HG02884 (cell line): ENCODE data around the gene FCN3.
"Not testable (repeated sequence)": the region's sequence is repeated elsewhere in the genome, so short reads cannot be mapped to it uniquely, and the experiment has no call there.

ENCODE experiments used
- ATAC-seq: cut with Tn5 transposase; IDR thresholded peaks from one replicate; pipeline ENCODE4 v1.9.1; 2021; ENCODE audit warnings: mild to moderate bottlenecking, moderate library complexity; ENCODE audit not compliant: unreplicated experiment

The FCN3 gene

DNA sequence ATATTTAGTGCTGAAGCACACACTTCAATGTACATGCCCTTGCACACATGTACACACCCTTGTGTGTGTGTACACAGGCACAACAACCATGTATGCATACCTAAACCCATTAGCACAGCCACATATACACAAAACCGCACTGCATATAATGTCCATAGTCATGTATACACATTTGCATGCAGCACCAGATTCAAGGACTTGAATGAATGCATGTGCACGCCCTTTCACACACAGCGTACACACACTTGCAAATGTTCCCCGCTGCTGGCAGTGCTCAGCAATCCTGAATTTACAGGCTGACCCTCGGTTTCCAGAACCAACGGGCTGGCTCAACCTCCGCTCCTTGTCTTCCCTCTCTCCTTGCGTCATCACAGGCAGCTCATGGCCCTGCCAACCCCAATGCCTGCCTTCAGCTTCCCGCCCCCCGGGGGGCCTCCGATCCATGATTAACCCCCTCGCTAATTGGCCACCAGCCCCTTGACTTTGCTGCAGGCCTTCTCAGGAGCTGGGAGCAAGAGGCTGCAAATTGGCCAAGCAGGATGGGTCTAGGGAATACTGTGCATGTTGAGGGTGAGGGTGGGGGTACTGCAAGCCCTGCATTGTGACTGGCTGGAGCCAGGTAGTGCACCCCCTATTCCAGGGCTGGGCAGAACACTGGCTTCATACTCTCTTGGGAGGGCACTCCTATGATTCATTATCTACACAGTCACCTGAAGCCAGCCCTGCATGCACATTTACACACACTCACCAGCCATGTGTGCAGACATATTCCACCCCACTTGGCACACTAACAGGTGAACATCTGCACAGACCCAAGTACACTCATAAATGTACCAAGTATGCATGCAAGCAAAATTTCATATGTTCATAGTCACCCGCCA, 25.7 kb upstream of the FCN3 start:
- no peak for ATAC-seq

DNA sequence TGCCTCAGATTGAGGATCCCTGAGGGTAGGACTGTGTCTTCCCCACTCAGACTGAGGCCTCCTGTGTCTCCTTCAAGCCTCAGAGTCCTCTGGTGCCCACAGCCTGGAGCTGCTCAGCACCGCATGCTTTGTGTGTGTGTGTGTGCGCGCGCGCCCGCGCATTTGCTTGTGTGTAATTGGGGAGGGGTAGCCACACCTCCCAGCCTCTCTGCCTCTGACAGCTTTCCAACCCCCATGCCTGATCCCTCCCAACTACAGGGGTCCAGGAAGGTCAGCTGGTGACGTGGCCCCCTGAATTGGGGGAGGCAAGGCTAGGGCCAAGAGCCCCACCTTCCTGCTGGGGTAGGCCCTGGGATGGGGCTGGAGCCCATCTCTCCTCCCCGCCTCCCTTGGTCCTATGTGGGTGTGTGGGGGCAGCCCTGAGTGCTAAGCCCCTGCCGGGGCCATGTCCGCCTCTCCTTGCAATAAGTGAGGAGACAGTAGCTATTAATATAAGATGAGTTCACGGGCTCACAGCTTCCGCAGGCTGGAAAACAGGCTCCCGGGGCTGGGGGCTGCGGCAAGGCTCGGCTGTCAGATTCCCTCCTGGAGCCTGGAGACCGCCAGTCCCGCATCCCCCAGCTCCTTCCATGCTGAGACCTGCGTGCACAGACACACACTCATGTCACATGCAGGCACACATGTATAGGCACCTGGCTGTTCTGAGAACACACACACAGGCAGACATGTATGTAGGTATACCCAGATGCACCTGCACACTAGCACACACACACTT, 24.8 kb upstream of the FCN3 start:
- no peak for ATAC-seq

DNA sequence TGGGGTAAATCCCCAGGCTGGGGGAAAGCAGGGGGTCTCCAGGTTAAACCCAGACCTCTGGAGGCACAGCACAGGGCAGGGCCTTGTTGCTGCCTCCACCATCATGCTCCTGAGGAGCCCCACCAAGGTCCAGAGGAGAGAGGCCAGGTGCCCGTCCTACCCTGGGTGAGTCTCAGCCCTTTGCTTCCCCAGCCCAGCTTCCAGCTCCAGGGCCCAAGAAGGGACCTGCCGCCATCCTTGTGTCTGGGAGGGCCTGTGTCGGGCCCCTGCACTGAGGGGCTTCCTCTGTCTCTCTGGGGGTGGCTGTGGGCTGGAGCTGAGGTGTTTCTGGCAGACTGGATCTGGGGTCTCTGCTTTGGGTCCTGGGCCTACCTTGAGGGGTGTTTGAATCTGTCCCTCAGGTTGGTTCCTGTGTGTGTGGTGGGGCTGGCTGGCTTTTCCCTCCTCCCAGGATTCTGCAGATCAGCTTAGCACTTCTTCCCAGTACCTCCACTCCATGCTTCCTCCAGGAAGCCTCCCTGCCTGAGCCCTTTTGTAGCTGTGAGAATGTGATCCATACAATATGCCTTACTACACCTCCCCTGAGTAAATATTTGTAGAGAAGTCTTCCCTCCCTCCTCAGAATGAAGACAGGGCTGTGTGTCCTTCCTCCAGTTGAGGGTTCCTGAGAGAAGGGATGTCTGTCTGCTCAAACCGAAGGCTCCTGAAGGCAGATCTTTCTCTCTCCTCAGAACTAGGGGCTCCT, 24.0 kb upstream of the FCN3 start:
- no peak for ATAC-seq

DNA sequence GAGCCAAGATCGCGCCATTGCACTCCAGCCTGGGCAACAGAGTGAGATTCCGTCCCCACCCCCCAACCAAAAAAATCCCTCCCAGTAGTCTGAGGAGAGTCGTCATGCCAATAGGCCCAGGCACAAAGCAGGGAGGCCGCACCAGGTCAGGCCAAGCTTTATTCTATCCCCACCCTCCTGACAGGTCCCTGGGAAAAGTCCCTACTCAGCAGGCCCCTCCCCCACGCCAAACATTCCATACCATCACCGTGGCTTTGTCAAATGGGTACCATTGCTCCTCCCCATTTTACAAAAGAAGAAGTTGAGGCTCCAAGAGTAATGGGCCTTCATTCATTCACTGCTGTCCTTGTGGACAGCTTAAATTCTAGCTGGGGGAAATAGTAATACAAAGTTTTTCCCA, 23.1 kb upstream of the FCN3 start:
- ATAC-seq, result no peak

DNA sequence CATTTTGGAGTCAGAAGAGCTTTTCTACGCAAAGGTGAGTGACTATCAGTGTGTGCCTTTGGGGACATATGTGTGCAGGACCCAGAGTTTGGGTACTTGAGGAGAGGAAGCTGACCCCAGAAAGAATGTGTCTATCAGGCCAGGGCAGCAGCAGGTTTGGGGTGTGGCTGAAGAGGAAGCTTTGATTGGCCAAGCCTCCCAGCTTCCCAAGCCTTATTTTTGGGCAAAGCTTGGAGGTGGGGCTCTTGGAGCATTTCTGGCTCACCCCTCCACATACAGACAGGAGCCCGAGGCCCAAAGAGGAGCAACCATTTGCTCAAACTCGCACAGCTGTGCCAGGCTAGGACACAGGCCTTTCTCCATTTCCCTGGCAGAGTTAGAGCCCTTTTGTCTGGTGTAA, 22.5 kb upstream of the FCN3 start:
- no peak for ATAC-seq

DNA sequence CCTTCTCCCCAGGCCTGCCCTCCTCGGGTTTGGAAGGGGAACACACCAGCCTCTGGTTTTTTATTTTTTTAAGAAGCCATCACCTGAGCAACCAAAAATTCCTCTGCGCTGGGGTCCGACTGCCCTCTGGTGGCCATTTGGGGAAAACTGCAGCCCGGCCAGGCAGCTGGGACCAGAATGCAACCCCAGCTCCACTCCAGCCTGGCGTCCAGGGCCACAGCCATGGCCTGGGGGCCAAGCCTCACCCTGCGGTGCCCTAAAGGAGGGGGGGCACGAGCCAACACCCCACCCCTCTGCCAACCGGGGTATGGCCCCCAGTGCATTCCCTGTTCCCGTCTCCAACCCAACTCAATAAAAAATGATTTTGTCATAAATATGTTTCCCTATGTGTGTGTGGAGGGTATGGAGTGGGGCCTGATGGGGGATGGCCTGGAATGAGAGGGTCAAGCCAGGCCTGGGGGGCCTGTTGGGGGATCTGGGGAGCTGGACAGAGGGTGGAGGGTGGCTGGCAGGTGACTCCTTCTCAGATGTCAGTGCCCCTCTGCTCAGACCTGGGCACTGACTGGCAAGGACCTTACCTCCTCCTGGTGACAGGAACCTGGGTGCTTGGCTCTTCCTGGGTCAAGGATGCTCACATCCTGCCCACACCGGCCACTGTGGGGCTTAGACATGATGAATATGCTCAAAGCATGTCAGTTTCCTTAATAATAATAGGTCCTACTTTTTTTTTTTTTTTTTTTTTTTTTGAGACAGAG, 21.0 kb upstream of the FCN3 start:
- ATAC-seq, result no peak

DNA sequence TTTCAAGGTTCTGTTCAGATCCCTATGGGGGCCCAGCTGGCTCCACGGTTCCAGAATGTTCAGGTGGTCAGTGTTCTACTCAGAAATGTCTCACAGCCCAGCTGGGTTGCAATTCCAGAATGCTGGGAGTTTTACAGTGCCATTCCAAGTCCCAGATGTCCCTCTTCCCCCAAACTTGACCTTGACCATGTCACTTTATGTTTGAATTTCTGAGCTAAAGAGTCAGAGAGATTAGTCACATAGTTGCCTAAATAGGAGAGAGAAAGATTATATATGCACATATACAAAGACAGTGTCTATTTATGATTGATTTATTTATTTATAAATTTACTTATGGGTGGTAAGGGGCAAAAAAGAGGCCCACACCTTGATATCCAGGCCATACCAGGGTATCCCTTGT, 20.3 kb upstream of the FCN3 start:
- no peak for ATAC-seq

DNA sequence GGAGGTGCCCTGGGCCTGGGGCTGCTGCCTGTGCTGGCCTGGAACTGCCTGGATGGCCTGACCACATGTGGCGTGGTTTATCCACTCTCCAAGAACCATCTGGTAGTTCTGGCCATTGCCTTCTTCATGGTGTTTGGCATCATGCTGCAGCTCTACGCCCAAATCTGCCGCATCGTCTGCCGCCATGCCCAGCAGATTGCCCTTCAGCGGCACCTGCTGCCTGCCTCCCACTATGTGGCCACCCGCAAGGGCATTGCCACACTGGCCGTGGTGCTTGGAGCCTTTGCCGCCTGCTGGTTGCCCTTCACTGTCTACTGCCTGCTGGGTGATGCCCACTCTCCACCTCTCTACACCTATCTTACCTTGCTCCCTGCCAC, 19.6 kb upstream of the FCN3 start:
- no peak for ATAC-seq

DNA sequence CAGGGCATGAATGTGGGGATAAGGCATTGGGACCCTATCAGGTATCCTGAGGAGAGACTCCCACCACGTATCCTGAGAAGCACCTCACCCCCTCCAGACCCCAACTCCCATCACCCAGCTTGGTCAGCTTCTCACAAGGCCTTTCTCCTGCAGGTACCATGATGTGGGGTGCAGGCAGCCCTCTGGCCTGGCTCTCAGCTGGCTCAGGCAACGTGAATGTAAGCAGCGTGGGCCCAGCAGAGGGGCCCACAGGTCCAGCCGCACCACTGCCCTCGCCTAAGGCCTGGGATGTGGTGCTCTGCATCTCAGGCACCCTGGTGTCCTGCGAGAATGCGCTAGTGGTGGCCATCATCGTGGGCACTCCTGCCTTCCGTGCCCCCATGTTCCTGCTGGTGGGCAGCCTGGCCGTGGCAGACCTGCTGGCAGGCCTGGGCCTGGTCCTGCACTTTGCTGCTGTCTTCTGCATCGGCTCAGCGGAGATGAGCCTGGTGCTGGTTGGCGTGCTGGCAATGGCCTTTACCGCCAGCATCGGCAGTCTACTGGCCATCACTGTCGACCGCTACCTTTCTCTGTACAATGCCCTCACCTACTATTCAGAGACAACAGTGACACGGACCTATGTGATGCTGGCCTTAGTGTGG, 19.1 kb upstream of the FCN3 start:
- ATAC-seq, result no peak

DNA sequence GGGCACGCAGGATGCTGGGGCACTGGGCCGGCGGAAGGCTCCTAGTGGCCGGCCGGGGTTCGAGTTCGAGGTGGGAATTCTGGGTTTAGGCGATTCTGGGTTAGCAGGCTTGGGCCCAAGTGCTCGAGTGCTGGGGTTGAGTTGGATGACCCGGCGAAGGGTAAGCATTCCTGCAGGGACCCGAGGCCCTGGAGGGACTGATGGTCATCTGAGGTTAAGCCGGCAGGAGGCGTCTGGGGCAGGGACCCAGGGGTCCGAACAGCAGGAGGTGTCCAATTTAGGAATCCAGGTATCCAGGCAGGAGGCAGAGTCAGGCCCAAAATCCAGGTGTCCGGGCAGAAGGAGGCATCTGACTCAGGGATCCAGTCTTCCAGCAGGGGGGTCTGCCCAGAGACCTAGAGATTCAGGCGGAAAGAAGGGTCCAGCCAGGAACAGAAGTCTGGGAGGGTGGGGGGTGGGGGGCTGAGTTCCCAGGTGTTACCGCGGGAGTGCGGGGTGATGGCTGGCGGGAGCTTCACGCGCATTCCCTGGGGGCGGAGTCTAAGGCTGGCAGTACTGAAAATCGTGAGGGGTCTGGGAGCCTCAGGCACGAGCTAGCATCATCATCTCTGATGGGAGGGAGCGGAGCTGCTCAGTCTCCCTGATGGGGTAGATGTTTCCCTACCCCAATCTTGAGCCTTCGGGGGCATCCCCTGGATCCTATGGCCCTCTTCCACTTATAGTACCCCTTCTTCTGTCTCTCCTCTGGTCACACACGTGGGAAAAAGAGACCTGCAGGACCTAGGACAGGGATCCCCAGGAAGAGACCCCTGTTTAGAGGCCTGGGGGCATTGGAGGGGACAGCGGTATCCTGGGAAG, 18.4 kb upstream of the FCN3 start:
- ATAC-seq, result peak; percentile 12

DNA sequence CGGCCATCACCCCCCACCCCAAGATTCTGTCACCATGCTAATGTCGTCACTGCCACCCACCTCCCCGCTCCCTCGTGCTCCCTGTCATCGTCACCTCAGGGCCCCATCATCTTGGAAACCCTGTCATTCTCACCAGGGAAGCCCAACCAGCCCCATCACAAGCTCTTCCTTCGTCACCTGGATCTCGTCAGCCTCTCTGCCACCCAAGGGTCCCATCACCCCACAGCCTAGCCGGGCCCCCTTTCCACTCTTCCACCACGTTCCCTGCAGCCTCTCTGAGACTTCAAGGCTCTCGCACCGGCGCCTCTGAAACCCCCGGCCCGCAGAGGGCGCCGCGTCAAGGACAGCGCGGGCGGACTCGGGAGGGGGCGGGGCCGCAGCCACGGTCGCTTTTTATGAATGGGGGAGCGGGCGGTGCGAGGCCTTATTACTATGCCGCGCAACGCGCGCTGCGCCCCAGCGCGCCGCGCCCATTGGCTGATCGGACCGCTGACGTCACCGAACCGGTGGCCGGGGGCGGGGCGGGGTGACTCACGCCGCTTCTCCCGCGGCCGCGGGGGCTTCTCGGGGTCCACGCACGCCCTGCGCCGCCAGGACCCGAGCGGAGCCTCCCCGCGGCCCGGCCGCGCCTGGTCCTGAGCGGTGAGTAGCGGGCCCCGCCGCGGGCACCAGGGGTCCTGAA, 17.6 kb upstream of the FCN3 start, which contains the start of gene GPR3:
TSS of gene GPR3 (plus strand) at position 527 of the 682 bp plus-strand sequence. CDS start 1,177 bp downstream, outside the sequence.
- peak; percentile 67 for ATAC-seq

DNA sequence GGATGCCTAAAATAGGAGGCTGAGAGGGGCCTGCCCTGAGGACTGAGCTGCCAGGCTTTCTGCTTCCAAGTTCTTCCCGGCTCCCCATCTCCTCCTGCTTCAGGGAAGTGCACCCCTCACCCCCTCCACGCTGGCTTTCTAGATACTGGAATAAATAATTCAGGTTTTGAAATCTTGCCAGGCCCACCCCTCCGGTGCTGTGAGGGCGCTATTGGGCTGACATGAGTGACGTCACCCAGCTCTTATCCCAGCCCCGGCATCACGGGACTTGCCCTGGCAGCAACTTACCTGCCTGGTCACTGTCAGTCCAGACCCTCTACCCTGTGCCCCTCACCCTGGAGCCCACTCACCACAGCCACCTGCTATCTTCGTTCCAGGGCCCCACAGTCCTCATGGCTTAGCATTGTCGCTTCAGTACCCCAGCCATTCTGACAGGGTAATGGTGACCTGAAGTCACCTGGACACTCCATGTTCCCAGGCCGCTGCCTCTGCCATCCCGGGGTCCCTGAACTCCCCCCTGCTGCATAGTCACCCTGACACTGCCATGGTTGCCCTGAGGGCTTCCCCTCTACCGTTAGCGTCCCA, 17.0 kb upstream of the FCN3 start:
- no peak for ATAC-seq

DNA sequence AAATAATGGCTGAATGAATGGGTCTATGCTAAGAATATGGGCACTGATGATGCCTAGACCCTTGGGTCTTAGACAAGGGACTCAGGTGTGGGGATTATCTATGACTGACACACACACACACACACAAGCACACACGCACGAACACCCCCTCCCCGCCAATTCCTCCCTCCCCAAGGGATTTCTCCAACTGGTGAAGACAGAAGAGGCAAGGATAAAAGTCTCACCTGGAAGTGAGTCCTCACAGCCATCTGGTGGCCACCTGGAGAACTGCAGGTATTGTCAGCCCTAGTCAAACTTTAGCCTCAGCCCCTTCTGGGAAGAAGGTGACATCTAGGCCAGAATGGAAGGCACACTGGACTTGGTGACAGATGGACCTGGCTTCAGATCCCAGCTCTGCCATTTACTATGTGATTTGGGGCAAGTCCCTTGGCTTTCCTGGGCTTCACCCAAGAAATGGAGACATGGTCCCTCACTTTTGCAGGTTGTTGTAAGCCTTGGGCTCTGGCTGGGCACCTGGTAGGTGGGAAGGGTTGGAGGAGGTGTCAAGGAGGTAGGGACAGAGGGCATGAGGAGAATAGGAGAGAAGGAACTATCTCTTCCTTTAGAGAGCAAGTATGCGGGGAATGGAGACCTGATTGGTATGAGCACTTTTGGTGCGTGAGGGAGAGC, 13.8 kb upstream of the FCN3 start:
- no peak for ATAC-seq

DNA sequence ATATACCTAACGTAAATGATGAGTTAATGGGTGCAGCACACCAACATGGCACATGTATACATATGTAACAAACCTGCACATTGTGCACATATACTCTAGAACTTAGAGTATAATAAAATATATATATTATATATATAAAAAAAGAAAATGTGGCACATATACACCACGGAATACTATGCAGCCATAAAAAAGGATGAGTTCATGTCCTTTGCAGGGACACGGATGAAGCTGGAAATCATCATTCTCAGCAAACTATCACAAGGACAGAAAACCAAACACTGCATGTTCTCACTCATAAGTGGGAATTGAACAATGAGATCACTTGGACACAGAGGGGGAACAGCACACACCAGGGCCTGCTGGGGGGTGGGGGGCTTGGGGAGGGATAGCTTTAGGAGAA, 10.2 kb upstream of the FCN3 start:
- not testable (repeated sequence) for ATAC-seq

DNA sequence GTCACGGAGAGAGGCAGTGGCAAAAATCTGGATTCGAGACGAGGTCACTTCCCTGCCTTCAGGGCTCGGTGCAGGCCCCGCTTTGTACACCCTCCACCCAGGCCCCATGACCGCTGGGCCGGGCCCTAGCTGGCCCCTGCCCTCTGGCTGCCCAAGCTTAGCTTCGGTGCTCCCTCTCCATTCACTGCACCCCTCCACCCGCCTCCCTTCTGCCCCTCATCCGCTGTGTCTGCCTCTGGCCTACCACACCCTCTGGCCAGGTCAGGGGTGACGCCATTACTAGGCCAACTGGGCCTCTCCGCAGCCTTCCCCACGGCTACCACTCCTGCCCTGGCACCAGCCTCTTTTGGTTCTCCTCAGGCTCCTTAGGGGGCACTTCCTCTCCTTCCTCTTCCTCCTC, 9.0 kb upstream of the FCN3 start:
- no peak for ATAC-seq

DNA sequence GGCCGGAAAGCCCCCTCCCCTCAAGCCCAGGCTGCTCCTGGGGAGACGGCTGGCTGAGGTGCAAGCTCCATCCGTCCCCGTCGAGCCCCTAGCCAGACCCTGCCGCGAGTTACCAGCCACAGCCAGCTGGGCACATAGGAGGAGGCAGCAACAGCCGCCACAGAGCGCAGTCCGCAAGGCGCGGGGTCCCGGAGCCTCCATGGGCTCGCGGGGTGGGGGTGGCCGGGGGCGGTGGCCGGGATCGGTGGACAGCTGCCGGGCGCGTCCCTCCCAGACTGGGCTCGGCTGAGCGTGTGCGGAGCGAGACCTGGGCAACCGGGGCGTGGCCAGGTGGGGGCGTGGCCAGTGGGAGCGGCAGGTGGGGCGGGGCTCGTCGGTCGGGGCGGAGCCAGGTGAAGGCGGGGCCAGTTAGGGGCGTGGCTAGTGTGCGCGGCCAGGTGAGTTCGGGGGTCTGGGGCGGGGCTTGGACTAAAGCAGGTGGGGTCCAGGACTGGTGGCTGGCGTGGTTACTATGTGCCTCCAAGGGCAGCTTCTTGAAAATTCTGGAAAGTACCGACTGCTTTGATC, 8.5 kb upstream of the FCN3 start, which contains the start of gene CD164L2:
TSS of gene CD164L2 (minus strand) at position 295 of the 567 bp plus-strand sequence. CDS start at position 201, 94 bp downstream.
- no peak for ATAC-seq
